A673 (cell line): ENCODE results near the gene HSPB8. TPM values are rescaled to one million over a fixed set of nuclear protein-coding genes. Genes with fewer than 3 reads are reported as not detected.

Experiments
- BruUV-seq: library from RNA; stranded (reverse); fragments of 400-500 nt; replicated peaks from 2 replicates; lab custom pipeline; 2021; lab: Mats Ljungman, UMichigan
- CTCF ChIA-PET: fragments of 300-600 bp; sonication (Branson Sonifier 250); formaldehyde crosslinking; loops from one replicate; lab custom pipeline; 2022; ENCODE audit warnings: antibody characterized with exemption; lab: Charles Lee
- POLR2A ChIA-PET: fragments of 300-600 bp; sonication (Branson Sonifier 250); formaldehyde crosslinking; loops from one replicate; lab custom pipeline; 2022; ENCODE audit warnings: antibody characterized with exemption; ENCODE audit not compliant: low non-redundant PET; lab: Charles Lee
- DNase-seq: peaks from one replicate; pipeline ENCODE4 v3.0.0-alpha.2; 2015; ENCODE audit warnings: low spot score
- H3K27ac ChIP-seq: fragments of 200-600 bp; sonication (generic); 2 replicates; pipeline ENCODE4 v1.5.1; 2016; ENCODE audit warnings: mixed run types, low read depth, mild to moderate bottlenecking, mixed read lengths, antibody characterized with exemption, low read length; ENCODE audit not compliant: poor library complexity, severe bottlenecking
- H3K27me3 ChIP-seq: fragments of 200-600 bp; sonication (generic); replicated peaks from 2 replicates; pipeline ENCODE4 v1.6.1; 2017; ENCODE audit warnings: mixed run types, low read depth, mild to moderate bottlenecking, mixed read lengths, antibody characterized with exemption, low read length; ENCODE audit not compliant: insufficient read depth, poor library complexity
- H3K36me3 ChIP-seq: fragments of 200-600 bp; sonication (generic); 2 replicates; pipeline ENCODE4 v1.6.1; 2016; ENCODE audit warnings: mixed run types, mild to moderate bottlenecking, mixed read lengths, antibody characterized with exemption, low read length; ENCODE audit not compliant: insufficient read depth, poor library complexity, severe bottlenecking
- H3K4me1 ChIP-seq: fragments of 200-600 bp; sonication (generic); 2 replicates; pipeline ENCODE4 v1.6.1; 2017; ENCODE audit warnings: mixed run types, mild to moderate bottlenecking, mixed read lengths, antibody characterized with exemption, low read length; ENCODE audit not compliant: insufficient read depth, poor library complexity, severe bottlenecking
- H3K4me3 ChIP-seq: fragments of 200-600 bp; sonication (generic); 2 replicates; pipeline ENCODE4 v1.5.1; 2016; ENCODE audit warnings: low read depth, mixed run types, mild to moderate bottlenecking, mixed read lengths, low read length; ENCODE audit not compliant: poor library complexity, severe bottlenecking
- H3K9me3 ChIP-seq: fragments of 200-600 bp; sonication (generic); 2 replicates; pipeline ENCODE4 v1.6.1; 2016; ENCODE audit warnings: mixed run types, low read depth, mild to moderate bottlenecking, mixed read lengths, antibody characterized with exemption, low read length; ENCODE audit not compliant: poor library complexity, severe bottlenecking
- EZH2 ChIP-seq: fragments of 200-600 bp; sonication (generic); IDR thresholded peaks from 2 replicates; pipeline ENCODE4 v1.6.1; 2017; ENCODE audit warnings: borderline replicate concordance, low read depth, mild to moderate bottlenecking, mixed read lengths, antibody characterized with exemption, low read length; ENCODE audit not compliant: poor library complexity, severe bottlenecking
- intact Hi-C: fragments of 100-400 bp; cut with micrococcal nuclease; formaldehyde crosslinking; loops from one replicate; pipeline ENCODE4 v1.10.0; 2022; ENCODE audit not compliant: unreplicated experiment
- total RNA-seq: library from RNA; stranded (reverse); gene quantifications from 2 replicates; pipeline ENCODE4 v1.2.3, GENCODE V29; 2021
- TF ChIP-seq, protein P1 (sequence below): fragments of 300-800, 200-600 bp; sonication (generic); conservative IDR thresholded peaks from 2 replicates; pipeline ENCODE4 v1.5.1; 2017; ENCODE audit warnings: low read depth, mild to moderate bottlenecking, antibody characterized with exemption, low read length, moderate library complexity, mixed read lengths

Gene HSPB8
- total RNA-seq, 1 experiment from 2014 or later, result 0.13 TPM

DNA sequence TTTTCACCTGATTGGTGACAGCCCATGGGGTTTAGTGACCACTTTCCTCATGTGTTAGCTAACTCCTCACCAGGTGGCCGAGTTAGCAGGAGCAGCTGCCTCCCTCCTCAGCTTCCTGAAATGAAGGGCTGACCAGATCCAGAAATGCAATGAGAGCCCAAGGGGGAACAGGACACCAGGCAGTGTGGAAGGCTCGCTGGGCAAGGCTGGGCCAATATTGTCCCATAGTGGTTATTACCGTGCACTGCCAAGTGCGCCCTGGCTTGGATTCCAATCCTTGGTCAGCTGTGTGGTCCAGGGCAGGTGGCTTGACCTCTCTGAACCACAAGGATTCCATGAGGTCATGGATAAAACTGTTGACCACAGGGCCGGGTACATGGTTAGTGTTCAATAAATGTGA lies 3.6 kb upstream of the HSPB8 start:
- DNase-seq, result no peak
- Histone ChIP-seq H3K4me1 (no peaks in the 10 kb centered on the region), H3K36me3 (no peaks in the 10 kb centered on the region), H3K9me3 (no peaks in the 10 kb centered on the region), H3K4me3 (no peak overlapping the region), H3K27me3 (peaks cover 96% of the 10 kb centered on the region), H3K27ac (no peak overlapping the region)
- ChIA-PET CTCF (no interaction called here), POLR2A (no interaction called here)
- TF ChIP-seq EZH2, result no peak
- TF ChIP-seq, protein P1, sequence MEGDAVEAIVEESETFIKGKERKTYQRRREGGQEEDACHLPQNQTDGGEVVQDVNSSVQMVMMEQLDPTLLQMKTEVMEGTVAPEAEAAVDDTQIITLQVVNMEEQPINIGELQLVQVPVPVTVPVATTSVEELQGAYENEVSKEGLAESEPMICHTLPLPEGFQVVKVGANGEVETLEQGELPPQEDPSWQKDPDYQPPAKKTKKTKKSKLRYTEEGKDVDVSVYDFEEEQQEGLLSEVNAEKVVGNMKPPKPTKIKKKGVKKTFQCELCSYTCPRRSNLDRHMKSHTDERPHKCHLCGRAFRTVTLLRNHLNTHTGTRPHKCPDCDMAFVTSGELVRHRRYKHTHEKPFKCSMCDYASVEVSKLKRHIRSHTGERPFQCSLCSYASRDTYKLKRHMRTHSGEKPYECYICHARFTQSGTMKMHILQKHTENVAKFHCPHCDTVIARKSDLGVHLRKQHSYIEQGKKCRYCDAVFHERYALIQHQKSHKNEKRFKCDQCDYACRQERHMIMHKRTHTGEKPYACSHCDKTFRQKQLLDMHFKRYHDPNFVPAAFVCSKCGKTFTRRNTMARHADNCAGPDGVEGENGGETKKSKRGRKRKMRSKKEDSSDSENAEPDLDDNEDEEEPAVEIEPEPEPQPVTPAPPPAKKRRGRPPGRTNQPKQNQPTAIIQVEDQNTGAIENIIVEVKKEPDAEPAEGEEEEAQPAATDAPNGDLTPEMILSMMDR, result no peak
- intact Hi-C loops, result no loop called here
- BruUV-seq, result no TSS peak

DNA sequence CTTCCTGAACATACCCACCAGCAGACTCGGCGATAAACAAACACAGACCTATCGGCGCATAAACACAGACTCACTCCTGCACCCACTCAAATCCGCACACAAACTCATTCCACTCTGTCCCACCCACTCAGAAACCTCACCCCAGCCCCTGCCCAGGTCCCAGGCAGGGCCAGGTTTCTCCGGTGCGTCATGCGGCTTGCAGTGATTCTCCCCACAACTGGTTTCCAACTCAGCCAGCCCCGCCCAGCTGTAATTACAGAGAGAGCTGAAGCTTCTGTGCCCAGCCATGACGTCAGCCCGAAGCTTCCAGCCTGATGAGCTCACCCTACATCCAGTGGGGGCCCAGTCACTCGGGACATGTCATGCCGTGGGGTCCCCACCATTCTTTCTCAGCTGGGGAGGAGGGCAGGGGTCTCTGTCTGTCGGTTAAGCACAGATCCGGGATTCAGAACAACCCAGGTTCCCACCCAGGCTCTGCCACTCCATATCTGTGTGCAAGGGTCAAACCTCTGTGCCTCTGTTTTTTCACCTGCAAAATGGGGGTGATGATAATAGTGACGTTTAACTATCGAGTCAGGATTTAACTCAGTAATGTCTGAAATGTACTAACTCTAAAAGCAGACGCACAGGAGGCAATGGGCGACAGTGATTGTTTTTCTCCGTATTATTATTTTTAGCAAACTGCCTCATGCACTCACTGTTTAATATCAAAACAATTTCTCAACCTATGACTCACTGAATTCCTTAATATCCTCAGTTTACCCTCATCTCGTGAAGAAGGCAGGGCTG lies 2.3 kb upstream of the HSPB8 start:
- Histone ChIP-seq H3K36me3 (no peaks in the 10 kb centered on the region), H3K9me3 (no peaks in the 10 kb centered on the region), H3K27ac (no peak overlapping the region), H3K27me3 (peaks cover 86% of the 10 kb centered on the region), H3K4me3 (peak overlapping the region; percentile 27), H3K4me1 (no peaks in the 10 kb centered on the region)
- TF ChIP-seq, protein P1, result no peak
- TF ChIP-seq EZH2, result no peak
- POLR2A ChIA-PET, result interaction anchor here (0.6 kb wide), 1 partner anchor 8 kb away, joined by 3 read pairs; no protein-coding TSS in a partner anchor
- peak; percentile 68 for DNase-seq
- intact Hi-C loops, result no loop called here
- no TSS peak for BruUV-seq
- CTCF ChIA-PET, result no interaction called here

DNA sequence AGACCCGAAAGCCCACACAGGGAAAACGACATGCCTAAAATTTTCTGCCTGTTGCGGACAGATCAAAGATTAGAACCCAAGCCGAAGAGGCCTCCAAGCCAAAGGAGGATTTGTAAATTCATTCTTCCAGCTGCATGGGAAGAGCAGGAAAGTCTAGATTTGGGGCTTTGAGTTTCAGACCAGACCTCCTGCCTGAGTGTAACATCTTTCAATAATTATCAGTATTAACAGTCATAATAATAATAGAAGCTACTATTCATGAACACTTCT lies 1.7 kb upstream of the HSPB8 start:
- no TSS peak for BruUV-seq
- TF ChIP-seq EZH2, result no peak
- TF ChIP-seq, protein P1, result no peak
- no peak for DNase-seq
- Histone ChIP-seq H3K4me1 (no peaks in the 10 kb centered on the region), H3K27ac (no peak overlapping the region), H3K9me3 (no peaks in the 10 kb centered on the region), H3K36me3 (no peaks in the 10 kb centered on the region), H3K27me3 (peaks cover 81% of the 10 kb centered on the region), H3K4me3 (no peak overlapping the region)
- ChIA-PET POLR2A (no interaction called here), CTCF (no interaction called here)
- intact Hi-C loops, result no loop called here
